KMS-11 (cell line): ENCODE data around the gene ATP6V1F.

Experiments used
- H2AFZ ChIP-seq: fragments of 200-600 bp; sonication (generic); 2 replicates; pipeline ENCODE4 v1.6.1; 2016; ENCODE audit warnings: antibody characterized with exemption, mixed run types, low read depth
- H3K27ac ChIP-seq: fragments of 200-600 bp; sonication (generic); 2 replicates; pipeline ENCODE4 v1.6.1; 2016; ENCODE audit warnings: mild to moderate bottlenecking, mixed run types
- H3K27me3 ChIP-seq: fragments of 200-600 bp; sonication (generic); 2 replicates; pipeline ENCODE4 v1.6.1; 2017; ENCODE audit warnings: mild to moderate bottlenecking, low read depth, mixed run types, moderate library complexity; ENCODE audit not compliant: insufficient read depth
- H3K36me3 ChIP-seq: fragments of 200-600 bp; sonication (generic); 2 replicates; pipeline ENCODE4 v1.6.1; 2017; ENCODE audit warnings: mild to moderate bottlenecking, mixed run types; ENCODE audit not compliant: insufficient read depth
- H3K4me1 ChIP-seq: fragments of 200-600 bp; sonication (generic); 2 replicates; pipeline ENCODE4 v1.6.1; 2016; ENCODE audit warnings: mild to moderate bottlenecking, low read depth, mixed run types; ENCODE audit not compliant: poor library complexity, severe bottlenecking
- H3K4me2 ChIP-seq: fragments of 200-600 bp; sonication (generic); 2 replicates; pipeline ENCODE4 v1.7.0; 2016; ENCODE audit warnings: mild to moderate bottlenecking, mixed run types
- H3K4me3 ChIP-seq: fragments of 200-600 bp; sonication (generic); IDR thresholded peaks from 2 replicates; pipeline ENCODE4 v1.6.1; 2017; ENCODE audit warnings: low read depth, low read length, mixed read lengths; ENCODE audit not compliant: insufficient read depth
- H3K79me2 ChIP-seq: fragments of 200-600 bp; sonication (generic); 2 replicates; pipeline ENCODE4 v1.6.1; 2016; ENCODE audit warnings: low read depth, mixed run types; ENCODE audit not compliant: insufficient read depth
- H3K9ac ChIP-seq: fragments of 200-600 bp; sonication (generic); 2 replicates; pipeline ENCODE4 v1.6.1; 2016; ENCODE audit warnings: mild to moderate bottlenecking, mixed run types
- H4K20me1 ChIP-seq: fragments of 200-600 bp; sonication (generic); 2 replicates; pipeline ENCODE4 v1.6.1; 2016; ENCODE audit warnings: mild to moderate bottlenecking, mixed run types; ENCODE audit not compliant: insufficient read depth
- TF ChIP-seq, protein P1 (sequence below): fragments of 200-600 bp; sonication (generic); conservative IDR thresholded peaks from 2 replicates; pipeline ENCODE4 v1.6.1; 2017; ENCODE audit warnings: low read depth, mild to moderate bottlenecking, antibody characterized with exemption, low read length, moderate library complexity, mixed read lengths

Gene ATP6V1F

DNA sequence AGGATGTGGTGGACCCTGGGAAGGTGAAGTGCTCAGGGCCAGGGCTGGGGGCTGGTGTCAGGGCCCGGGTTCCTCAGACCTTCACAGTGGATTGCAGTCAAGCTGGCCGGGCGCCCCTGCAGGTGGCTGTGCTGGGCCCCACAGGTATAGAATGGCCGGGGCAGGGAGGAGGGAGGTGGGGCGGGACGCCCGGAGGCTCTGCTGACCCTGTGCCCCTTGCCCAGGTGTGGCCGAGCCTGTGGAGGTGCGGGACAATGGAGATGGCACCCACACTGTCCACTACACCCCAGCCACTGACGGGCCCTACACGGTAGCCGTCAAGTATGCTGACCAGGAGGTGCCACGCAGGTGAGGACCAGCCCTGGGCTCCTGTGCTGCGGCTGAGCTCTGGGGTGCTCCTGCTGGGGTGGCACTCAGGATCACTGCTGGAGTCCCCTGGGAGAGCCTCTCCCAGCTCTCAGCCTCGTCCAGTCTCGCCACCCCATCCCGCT is 14.9 kb upstream of the ATP6V1F start:
- Histone ChIP-seq H3K79me2 (no peaks in the 10 kb centered on the region), H3K4me3 (no peak overlapping the region), H3K27ac (no peak overlapping the region), H3K9ac (no peak overlapping the region), H3K36me3 (no peaks in the 10 kb centered on the region), H4K20me1 (no peaks in the 10 kb centered on the region), H3K4me2 (no peak overlapping the region), H2AFZ (no peak overlapping the region), H3K27me3 (peaks cover 10% of the 10 kb centered on the region; the same call in 1 of the 2 replicates), H3K4me1 (no peaks in the 10 kb centered on the region)
- TF ChIP-seq, protein P1, sequence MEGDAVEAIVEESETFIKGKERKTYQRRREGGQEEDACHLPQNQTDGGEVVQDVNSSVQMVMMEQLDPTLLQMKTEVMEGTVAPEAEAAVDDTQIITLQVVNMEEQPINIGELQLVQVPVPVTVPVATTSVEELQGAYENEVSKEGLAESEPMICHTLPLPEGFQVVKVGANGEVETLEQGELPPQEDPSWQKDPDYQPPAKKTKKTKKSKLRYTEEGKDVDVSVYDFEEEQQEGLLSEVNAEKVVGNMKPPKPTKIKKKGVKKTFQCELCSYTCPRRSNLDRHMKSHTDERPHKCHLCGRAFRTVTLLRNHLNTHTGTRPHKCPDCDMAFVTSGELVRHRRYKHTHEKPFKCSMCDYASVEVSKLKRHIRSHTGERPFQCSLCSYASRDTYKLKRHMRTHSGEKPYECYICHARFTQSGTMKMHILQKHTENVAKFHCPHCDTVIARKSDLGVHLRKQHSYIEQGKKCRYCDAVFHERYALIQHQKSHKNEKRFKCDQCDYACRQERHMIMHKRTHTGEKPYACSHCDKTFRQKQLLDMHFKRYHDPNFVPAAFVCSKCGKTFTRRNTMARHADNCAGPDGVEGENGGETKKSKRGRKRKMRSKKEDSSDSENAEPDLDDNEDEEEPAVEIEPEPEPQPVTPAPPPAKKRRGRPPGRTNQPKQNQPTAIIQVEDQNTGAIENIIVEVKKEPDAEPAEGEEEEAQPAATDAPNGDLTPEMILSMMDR, result no peak

GRCh38 chr7:128848289-128849155 is 14.1 kb upstream of the ATP6V1F start:
- H3K4me2 ChIP-seq, result no peak overlapping the region
- H4K20me1 ChIP-seq, result no peaks in the 10 kb centered on the region
- no peaks in the 10 kb centered on the region for H3K4me1 ChIP-seq
- H3K4me3 ChIP-seq, result no peak overlapping the region
- H2AFZ ChIP-seq, result no peak overlapping the region
- H3K27ac ChIP-seq, result no peak overlapping the region
- H3K36me3 ChIP-seq, result no peaks in the 10 kb centered on the region
- no peak overlapping the region for H3K9ac ChIP-seq
- peaks cover 17% of the 10 kb centered on the region for H3K27me3 ChIP-seq
- TF ChIP-seq, protein P1, result no peak
- H3K79me2 ChIP-seq, result no peaks in the 10 kb centered on the region

GRCh38 chr7:128849156-128849515 is 13.5 kb upstream of the ATP6V1F start:
- Histone ChIP-seq H4K20me1 (no peaks in the 10 kb centered on the region), H3K4me2 (no peak overlapping the region), H3K79me2 (no peaks in the 10 kb centered on the region), H3K27me3 (peaks cover 23% of the 10 kb centered on the region), H3K36me3 (no peaks in the 10 kb centered on the region), H2AFZ (no peak overlapping the region), H3K4me1 (no peaks in the 10 kb centered on the region), H3K9ac (no peak overlapping the region), H3K4me3 (no peak overlapping the region), H3K27ac (no peak overlapping the region)
- TF ChIP-seq, protein P1, result no peak

DNA sequence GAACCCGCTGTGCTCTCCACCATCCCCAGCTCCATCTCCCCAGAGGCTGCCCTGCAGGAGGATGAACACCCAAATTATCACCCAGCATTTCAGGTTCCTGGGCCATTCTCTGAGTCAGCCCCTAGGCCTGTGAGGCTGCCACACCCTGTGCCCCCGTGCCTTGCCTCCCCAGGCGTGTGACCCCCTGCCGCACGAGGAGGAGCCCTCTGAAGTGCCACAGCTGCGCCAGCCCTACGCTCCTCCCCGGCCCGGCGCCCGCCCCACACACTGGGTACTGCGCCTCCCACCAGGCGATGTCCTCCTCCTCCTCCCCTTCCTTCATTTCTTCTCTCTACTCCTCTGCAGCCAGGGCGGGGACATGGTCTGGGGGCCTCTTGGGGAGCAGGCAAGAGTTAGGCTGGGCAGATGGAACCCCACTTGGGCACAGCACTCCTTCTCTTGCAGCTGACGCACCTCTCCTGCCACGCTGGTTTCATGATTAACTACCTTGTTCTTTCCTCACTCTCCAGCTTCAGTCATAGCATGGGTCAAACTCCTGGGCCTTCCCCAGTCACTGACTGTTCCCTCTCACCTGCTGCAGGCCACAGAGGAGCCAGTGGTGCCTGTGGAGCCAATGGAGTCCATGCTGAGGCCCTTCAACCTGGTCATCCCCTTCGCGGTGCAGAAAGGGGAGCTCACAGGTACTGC is 12.7 kb upstream of the ATP6V1F start:
- no peaks in the 10 kb centered on the region for H4K20me1 ChIP-seq
- H3K36me3 ChIP-seq, result no peaks in the 10 kb centered on the region
- H2AFZ ChIP-seq, result no peak overlapping the region
- H3K9ac ChIP-seq, result no peak overlapping the region
- no peak overlapping the region for H3K27ac ChIP-seq
- TF ChIP-seq, protein P1, result no peak
- peaks cover 32% of the 10 kb centered on the region for H3K27me3 ChIP-seq
- no peak overlapping the region for H3K4me3 ChIP-seq
- H3K4me1 ChIP-seq, result no peaks in the 10 kb centered on the region
- no peak overlapping the region for H3K4me2 ChIP-seq
- no peaks in the 10 kb centered on the region for H3K79me2 ChIP-seq
